ENCODE data around the gene PIP5K1B. TPM values are rescaled to one million over a fixed set of nuclear protein-coding genes. Genes with fewer than 3 reads are reported as not detected.

Gene PIP5K1B
- total and polyA plus RNA-seq, 2 of the 13 experiments (the other 11 are each of a cell fraction or from before 2014, with no cell fraction given), result 15.8 to 17.5 TPM

- TF ChIP-seq PRMT3 (CRISPR knock-in tag; IDR thresholded peaks at IDR 0.05; ENCODE audit: borderline replicate concordance, low read depth) (no peak), ATF2 (CRISPR knock-in tag; IDR thresholded peaks at IDR 0.05) (no peak; the same call in 1 of the 2 replicates), ZNF644 (CRISPR knock-in tag; IDR thresholded peaks at IDR 0.05; ENCODE audit: low read depth) (no peak), EHMT2 (IDR thresholded peaks at IDR 0.05; ENCODE audit: borderline replicate concordance, low read depth, low read length) (no peak; the same call in 1 of the 2 replicates), ZNF34 (CRISPR knock-in tag; IDR thresholded peaks at IDR 0.05; ENCODE audit: borderline replicate concordance) (peak; percentile 84; the same call in 1 of the 2 replicates), ZNF383 (CRISPR knock-in tag; IDR thresholded peaks at IDR 0.05; ENCODE audit: borderline replicate concordance) (no peak), PCBP2 (optimal IDR thresholded peaks at IDR 0.05; ENCODE audit: low read depth, low read length, poor library complexity, severe bottlenecking) (no peak), ZHX2 (IDR thresholded peaks at IDR 0.05; ENCODE audit: low read depth) (peak; percentile 86), ZHX2 (CRISPR knock-in tag; IDR thresholded peaks at IDR 0.05; ENCODE audit: borderline replicate concordance) (no peak), RARA (CRISPR knock-in tag; IDR thresholded peaks at IDR 0.05) (no peak; the same call in 1 of the 2 replicates), ZNF891 (CRISPR knock-in tag; IDR thresholded peaks at IDR 0.05) (0 out of 2 replicates have a peak, but pooled peaks have one; percentile 20), CERS6 (CRISPR knock-in tag; IDR thresholded peaks at IDR 0.05) (no peak), GATAD1 (CRISPR knock-in tag; IDR thresholded peaks at IDR 0.05) (peak; percentile 98), ZSCAN30 (CRISPR knock-in tag; IDR thresholded peaks at IDR 0.05) (no peak), TBX2 (CRISPR knock-in tag; IDR thresholded peaks at IDR 0.05; ENCODE audit: borderline replicate concordance) (peak; percentile 79), U2AF2 (IDR thresholded peaks at IDR 0.05; ENCODE audit: low read depth, low read length) (no peak), ZNF337 (CRISPR knock-in tag; IDR thresholded peaks at IDR 0.05; ENCODE audit: borderline replicate concordance, low read depth) (no peak; the same call in 1 of the 2 replicates), ZNF770 (CRISPR knock-in tag; IDR thresholded peaks at IDR 0.05) (peak; percentile 74)
These were observed 74.7 kb downstream of the PIP5K1B start (continued) for GRCh38 chr9:68779558-68780379.
